Stimulated activated CD8-positive, alpha-beta memory T cell treated with anti-CD3 and anti-CD28 coated beads, Interleukin-7, amount 100 ng/mL, for 24 hours (primary cell): ENCODE results near the gene CNOT1.
"Not testable (repeated sequence)": the region's sequence is repeated elsewhere in the genome, so short reads cannot be mapped to it uniquely, and the experiment has no call there.

Source experiments
- DNase-seq: peaks from one replicate; pipeline ENCODE4 v3.0.0-alpha.2; 2020; ENCODE audit warnings: low read depth

CNOT1 gene

GRCh38 chr16:58502217-58502921 lies 127.3 kb downstream of the CNOT1 start:
- no peak for DNase-seq

- no peak for DNase-seq
Measured at GRCh38 chr16:58501242-58502131, 128.1 kb downstream of the CNOT1 start.

- no peak for DNase-seq
Measured at GRCh38 chr16:58500430-58501241, 129.0 kb downstream of the CNOT1 start.

- no peak for DNase-seq
Measured at GRCh38 chr16:58499615-58500351, 129.8 kb downstream of the CNOT1 start, which contains the start of gene NDRG4. Gene NDRG4 (plus strand): TSS chr16:58500143. CDS start chr16:58500249, 106 bp downstream.

- no peak for DNase-seq
Measured at GRCh38 chr16:58499092-58499511, 130.5 kb downstream of the CNOT1 start.

GRCh38 chr16:58498341-58499091 lies 131.1 kb downstream of the CNOT1 start:
- no peak for DNase-seq

- no peak for DNase-seq
Measured at GRCh38 chr16:58497935-58498334, 131.7 kb downstream of the CNOT1 start.

GRCh38 chr16:58497468-58497867 lies 132.2 kb downstream of the CNOT1 start:
- DNase-seq = no peak

GRCh38 chr16:58495521-58496331 lies 133.9 kb downstream of the CNOT1 start:
- DNase-seq = no peak

- DNase-seq = peak; percentile 24
Measured at GRCh38 chr16:58494981-58495520, 134.6 kb downstream of the CNOT1 start.

GRCh38 chr16:58493756-58494431 lies 135.7 kb downstream of the CNOT1 start:
- no peak for DNase-seq

- DNase-seq = no peak
Measured at GRCh38 chr16:58492735-58493134, 136.9 kb downstream of the CNOT1 start.

GRCh38 chr16:58492066-58492465 lies 137.6 kb downstream of the CNOT1 start:
- DNase-seq = no peak

GRCh38 chr16:58490539-58490938 lies 139.1 kb downstream of the CNOT1 start:
- DNase-seq = not testable (repeated sequence)

- DNase-seq = no peak
Measured at GRCh38 chr16:58490065-58490464, 139.6 kb downstream of the CNOT1 start.

- DNase-seq = no peak
Measured at GRCh38 chr16:58488531-58488930, 141.1 kb downstream of the CNOT1 start.

GRCh38 chr16:58487566-58488351 lies 141.9 kb downstream of the CNOT1 start:
- peak; percentile 56 for DNase-seq

GRCh38 chr16:58485184-58485887 lies 144.3 kb downstream of the CNOT1 start:
- no peak for DNase-seq
